Spinal cord (tissue), 10 donors: ENCODE results near the gene SPTBN1. TPM values are rescaled to one million over a fixed set of nuclear protein-coding genes. Genes with fewer than 3 reads are reported as not detected.

Experiments
- DNase-seq, 6 donors: peaks; one replicate each; pipeline versions ENCODE4 v3.0.0 to v3.0.0-alpha.2; 2013 to 2015; ENCODE audit warnings: low spot score in 6 of 6, low read depth in 4 of 6
- H3K27ac ChIP-seq: one replicate; pipeline ENCODE4 v1.5.1; 2013; ENCODE audit warnings: low read depth, low read length, control low read depth
- H3K27me3 ChIP-seq: one replicate; pipeline ENCODE4 v1.6.1; 2013; ENCODE audit warnings: low read length; ENCODE audit not compliant: control insufficient read depth, insufficient read depth
- H3K36me3 ChIP-seq: one replicate; pipeline ENCODE4 v1.6.1; 2013; ENCODE audit warnings: low read length; ENCODE audit not compliant: control insufficient read depth, insufficient read depth
- H3K4me1 ChIP-seq: one replicate; pipeline ENCODE4 v1.6.1; 2013; ENCODE audit warnings: low read length; ENCODE audit not compliant: control insufficient read depth, insufficient read depth
- H3K4me3 ChIP-seq: one replicate; pipeline ENCODE4 v1.5.1; 2013; ENCODE audit warnings: low read depth, low read length, control low read depth
- H3K9me3 ChIP-seq: one replicate; pipeline ENCODE4 v1.6.1; 2013; ENCODE audit warnings: low read length; ENCODE audit not compliant: control insufficient read depth, insufficient read depth
- WGBS: methylation state at CpG from one replicate; pipeline ENCODE4 v1.1.5; 2013; ENCODE audit warnings: missing lambda C conversion rate; ENCODE audit not compliant: insufficient coverage; 5-methylcytosine and 5-hydroxymethylcytosine counted together
- polyA plus RNA-seq, 2 donors: library from polyadenylated mRNA; unstranded; fragments of 120-200 nt; gene quantifications; one replicate each; pipeline ENCODE4 v1.2.1, GENCODE V29; 2013; ENCODE audit not compliant: insufficient read length in 2 of 2
- total RNA-seq, 2 donors: library from RNA; depleted of rRNA in 1 of 2; stranded (reverse); fragments of 120-200 nt in 1 of 2; fragments of >200 nt in 1 of 2; gene quantifications; one replicate each; pipeline versions ENCODE4 v1.2.3 to v1.2.4, GENCODE V29; 2013 to 2014
- donor health status: healthy.

The SPTBN1 gene
- total and polyA plus RNA-seq, 4 donors, result 351 to 501 (median 426) TPM

DNA sequence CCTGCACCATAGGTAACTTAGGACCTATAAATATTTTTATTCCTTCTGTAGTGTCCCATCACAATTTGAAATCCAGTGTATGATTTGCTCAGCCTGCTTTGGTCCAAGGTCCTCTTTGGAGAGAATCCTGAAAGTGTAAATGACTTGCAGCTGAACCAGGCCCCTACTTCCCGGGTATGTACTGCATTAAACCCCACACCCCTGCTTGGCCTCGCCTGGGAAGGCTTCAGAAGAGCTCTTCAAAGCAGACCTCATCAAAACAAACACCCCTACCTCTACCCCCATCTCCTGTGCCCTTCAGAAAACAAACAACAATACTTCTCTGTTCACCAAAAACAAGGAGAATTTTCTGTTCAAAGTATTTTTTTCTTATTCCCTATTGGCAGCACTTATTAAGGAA is 9.5 kb upstream of the SPTBN1 start:
- Histone ChIP-seq H3K36me3 (no peaks in the 10 kb centered on the region), H3K9me3 (no peaks in the 10 kb centered on the region), H3K4me3 (no peak overlapping the region), H3K27me3 (no peaks in the 10 kb centered on the region), H3K4me1 (no peaks in the 10 kb centered on the region), H3K27ac (no peak overlapping the region)
- no peak for DNase-seq
- 52% methylated on average over 2 of the region's 2 CpGs for WGBS

DNA sequence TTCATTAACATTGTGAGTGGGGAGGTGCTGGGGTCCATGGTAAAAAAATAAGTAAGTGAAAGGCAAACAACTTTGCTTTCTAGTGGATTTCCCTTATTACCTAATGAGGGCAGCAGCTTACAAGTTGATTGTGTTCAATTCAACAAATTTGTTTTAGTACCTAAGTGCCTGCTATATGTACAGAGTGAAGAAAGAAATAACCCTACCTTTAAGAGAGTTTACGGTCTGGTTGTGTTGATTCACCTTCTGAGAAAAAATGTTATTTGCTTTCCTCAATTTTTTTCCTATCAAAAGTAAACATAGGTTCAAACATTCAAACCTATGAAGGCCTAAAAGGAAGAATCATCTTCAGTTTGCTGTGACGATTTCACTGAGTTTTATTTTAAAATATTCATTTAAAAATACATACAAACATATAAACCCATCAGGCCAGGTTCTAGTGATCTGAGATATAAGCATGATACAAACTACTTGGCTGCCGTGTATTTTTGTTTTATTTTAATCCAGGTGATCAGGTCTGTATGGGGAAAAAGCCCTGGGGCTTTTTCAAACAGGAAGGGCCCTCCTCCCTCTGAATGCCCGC is 1.5 kb upstream of the SPTBN1 start:
- H3K4me1 ChIP-seq, result peaks cover 9% of the 10 kb centered on the region
- H3K9me3 ChIP-seq, result no peaks in the 10 kb centered on the region
- H3K4me3 ChIP-seq, result peak overlapping the region; percentile 81
- DNase-seq, result peak in 3 of 6 donors; percentile 5 to 61 (median 22)
- no peaks in the 10 kb centered on the region for H3K27me3 ChIP-seq
- no peaks in the 10 kb centered on the region for H3K36me3 ChIP-seq
- 20% methylated on average over 1 of the region's 4 CpGs for WGBS
- peak overlapping the region; percentile 97 for H3K27ac ChIP-seq

DNA sequence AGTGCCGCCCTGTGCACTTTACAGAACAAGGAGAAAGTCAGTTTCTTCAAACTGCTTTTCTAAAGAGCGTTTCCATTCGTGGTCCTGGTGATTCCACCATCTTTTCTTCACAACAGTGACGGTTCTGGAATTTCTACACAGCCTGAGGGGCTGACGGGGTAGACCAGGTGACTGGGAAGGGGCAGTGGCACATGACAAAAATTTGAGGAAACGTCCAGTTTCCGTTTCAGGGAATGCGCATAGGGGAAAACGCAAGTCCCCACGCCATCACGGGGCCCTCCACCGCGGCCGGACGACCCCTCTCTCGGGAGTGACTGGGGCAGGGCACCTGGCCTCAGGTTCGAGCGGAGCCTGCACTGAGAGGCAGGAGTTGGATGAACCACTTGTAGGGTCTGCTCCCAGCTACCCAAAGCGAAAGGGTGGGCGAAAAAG is 980 bp upstream of the SPTBN1 start:
- peak overlapping the region; percentile 97 for H3K27ac ChIP-seq
- DNase-seq, result peak in 3 of 6 donors; percentile 40 to 85 (median 75)
- H3K4me1 ChIP-seq, result peaks cover 9% of the 10 kb centered on the region
- under 1% methylated on average over 17 of the region's 20 CpGs for WGBS
- H3K9me3 ChIP-seq, result no peaks in the 10 kb centered on the region
- H3K27me3 ChIP-seq, result no peaks in the 10 kb centered on the region
- peak overlapping the region; percentile 81 for H3K4me3 ChIP-seq
- no peaks in the 10 kb centered on the region for H3K36me3 ChIP-seq

DNA sequence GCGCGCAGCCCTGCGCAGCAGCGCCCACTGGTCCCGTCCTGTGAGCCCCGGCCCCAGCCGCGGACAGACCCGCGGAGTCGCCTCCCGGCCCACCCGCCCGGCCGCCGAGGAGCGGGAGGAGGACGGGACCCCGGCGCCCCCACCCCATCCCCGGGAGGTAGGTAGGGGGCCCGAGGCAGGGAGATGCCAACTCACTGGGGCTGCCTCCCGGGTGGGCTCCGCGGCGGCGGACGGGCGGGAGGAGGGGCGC is 160 bp downstream of the SPTBN1 start:
- Histone ChIP-seq H3K4me3 (peak overlapping the region; percentile 89), H3K9me3 (no peaks in the 10 kb centered on the region), H3K4me1 (peaks cover 15% of the 10 kb centered on the region), H3K27me3 (no peaks in the 10 kb centered on the region), H3K36me3 (no peaks in the 10 kb centered on the region), H3K27ac (peak overlapping the region; percentile 47)
- 0% methylated on average over 30 of the region's 30 CpGs for WGBS
- DNase-seq, result no peak

DNA sequence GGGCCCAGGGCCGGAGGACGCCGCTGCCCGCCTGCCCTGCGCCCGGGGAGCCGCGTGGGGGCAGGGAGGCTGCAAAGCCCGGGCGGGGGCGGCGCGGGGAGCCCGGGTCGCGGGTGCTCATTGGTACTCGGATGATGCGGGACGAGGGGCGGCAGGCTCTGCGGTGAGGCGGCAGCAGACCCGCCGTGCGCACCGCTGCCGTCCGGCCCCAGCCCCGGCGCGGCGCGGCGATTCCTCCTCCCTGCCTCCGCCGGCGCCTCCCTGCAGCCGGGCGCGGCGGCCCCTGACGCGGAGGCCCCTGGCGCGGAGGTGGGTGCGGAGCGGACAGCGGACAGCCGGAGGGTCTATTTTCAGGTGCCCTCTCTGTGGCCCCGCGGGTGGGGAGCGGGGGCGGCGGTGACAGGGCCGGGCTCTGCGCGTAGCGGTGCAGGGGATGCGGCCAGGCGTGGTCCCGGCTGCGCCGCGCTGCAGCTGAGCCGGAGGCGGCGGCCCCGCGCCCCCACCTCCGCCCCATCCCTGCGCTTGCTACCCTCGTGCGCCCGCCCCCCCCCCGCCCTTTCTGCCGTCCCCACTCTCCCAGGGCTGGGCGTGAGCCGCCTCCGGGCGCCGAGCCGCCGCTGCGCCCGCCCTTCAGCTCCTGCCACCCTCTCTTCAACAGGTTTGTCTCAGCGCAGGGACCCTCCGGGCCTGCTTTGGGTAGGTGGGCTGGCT is 640 bp downstream of the SPTBN1 start:
- under 1% methylated on average over 67 of the region's 87 CpGs for WGBS
- Histone ChIP-seq H3K4me1 (peaks cover 15% of the 10 kb centered on the region), H3K27me3 (no peaks in the 10 kb centered on the region), H3K27ac (peak overlapping the region; percentile 94), H3K36me3 (no peaks in the 10 kb centered on the region), H3K4me3 (peak overlapping the region; percentile 89), H3K9me3 (no peaks in the 10 kb centered on the region)
- peak in 2 of 6 donors; percentile 39 to 76 for DNase-seq

DNA sequence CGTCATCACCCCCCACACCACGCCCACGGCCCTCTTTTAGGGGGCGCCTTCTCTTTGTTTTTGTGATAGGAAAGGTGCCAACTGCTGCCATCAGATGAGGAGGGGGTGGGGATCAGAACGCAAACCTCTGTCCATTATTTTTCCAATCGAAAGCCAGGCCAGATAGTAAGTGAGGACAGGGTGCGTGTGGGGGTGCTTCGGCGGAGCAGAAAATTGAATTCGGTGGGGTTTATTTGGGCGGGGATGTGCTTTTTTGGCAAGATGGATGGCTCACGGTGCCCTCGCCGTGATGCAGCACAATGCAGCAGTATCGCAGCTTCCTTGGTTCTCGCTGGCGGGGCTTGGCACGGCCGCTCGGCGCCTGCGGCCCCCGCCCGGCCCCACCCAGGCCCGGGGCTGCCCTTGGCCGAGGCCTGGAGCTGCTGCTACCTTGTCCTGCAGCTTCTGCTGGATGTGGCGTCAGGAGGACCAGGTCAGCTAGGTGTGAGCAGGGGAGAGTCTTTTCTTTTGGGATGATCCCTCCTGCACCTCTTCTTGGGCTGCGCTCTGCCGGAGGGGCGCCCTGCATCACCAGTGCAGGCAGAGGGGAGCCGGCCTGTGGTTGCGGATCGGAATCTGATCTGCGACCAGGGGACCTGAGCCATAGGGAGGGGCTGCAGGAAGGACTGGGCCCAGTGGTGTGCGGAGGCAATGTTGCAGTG is 1.3 kb downstream of the SPTBN1 start:
- Histone ChIP-seq H3K36me3 (no peaks in the 10 kb centered on the region), H3K4me3 (peak overlapping the region; percentile 89), H3K4me1 (peaks cover 15% of the 10 kb centered on the region), H3K27me3 (no peaks in the 10 kb centered on the region), H3K27ac (peak overlapping the region; percentile 94), H3K9me3 (no peaks in the 10 kb centered on the region)
- WGBS, result 0% methylated on average over 26 of the region's 35 CpGs
- peak in 3 of 6 donors; percentile 37 to 83 (median 80) for DNase-seq

DNA sequence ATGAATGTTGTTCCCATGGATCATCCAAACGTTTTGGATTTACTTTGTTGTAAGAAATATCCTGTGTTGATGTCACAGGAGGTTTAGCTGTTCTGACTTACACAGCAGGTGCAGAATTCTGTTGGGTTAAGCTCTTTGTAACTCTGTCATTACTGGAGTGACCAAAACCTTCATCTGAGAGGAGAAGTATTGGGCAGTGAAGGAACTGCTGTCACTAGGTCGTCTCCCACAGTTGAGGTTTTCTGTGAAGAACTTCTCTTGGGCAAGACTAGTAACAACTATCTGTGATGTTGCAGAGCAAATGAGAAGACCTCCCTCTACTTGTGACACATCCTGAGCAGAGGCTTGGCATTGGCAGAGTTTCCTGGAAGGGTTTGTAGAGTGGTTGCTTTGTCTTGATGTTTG is 2.9 kb downstream of the SPTBN1 start:
- peak in 2 of 6 donors; percentile 49 to 56 for DNase-seq
- peak overlapping the region; percentile 94 for H3K27ac ChIP-seq
- H3K4me1 ChIP-seq, result peaks cover 15% of the 10 kb centered on the region
- H3K9me3 ChIP-seq, result no peaks in the 10 kb centered on the region
- no peaks in the 10 kb centered on the region for H3K27me3 ChIP-seq
- WGBS, result 0% methylated on average over 1 of the region's 2 CpGs
- no peaks in the 10 kb centered on the region for H3K36me3 ChIP-seq
- H3K4me3 ChIP-seq, result peak overlapping the region; percentile 89

DNA sequence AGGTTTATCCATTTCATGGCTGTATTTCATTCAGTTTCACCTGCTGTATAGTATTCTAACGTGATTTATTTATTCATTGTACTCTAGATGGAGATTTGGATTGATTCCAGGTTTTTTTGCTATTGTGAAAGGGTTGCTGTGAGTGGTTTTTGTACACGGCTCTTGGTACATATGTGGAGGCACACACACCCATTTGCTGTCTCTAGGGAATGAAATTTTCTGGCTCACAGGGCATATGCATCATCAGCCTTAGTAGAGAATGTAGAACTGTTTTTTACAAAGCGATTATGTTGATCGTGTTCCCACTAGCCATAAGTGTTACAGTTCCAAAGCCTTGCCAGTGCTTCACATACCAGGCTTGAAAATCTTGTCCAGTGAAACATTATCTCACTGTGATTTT is 5.1 kb downstream of the SPTBN1 start:
- H3K27me3 ChIP-seq, result no peaks in the 10 kb centered on the region
- DNase-seq, result peak in 1 of 6 donors; percentile 32
- H3K4me3 ChIP-seq, result no peak overlapping the region
- WGBS, result 33% methylated on average over 1 of the region's 4 CpGs
- peaks cover 6% of the 10 kb centered on the region for H3K4me1 ChIP-seq
- H3K27ac ChIP-seq, result no peak overlapping the region
- H3K36me3 ChIP-seq, result no peaks in the 10 kb centered on the region
- no peaks in the 10 kb centered on the region for H3K9me3 ChIP-seq

DNA sequence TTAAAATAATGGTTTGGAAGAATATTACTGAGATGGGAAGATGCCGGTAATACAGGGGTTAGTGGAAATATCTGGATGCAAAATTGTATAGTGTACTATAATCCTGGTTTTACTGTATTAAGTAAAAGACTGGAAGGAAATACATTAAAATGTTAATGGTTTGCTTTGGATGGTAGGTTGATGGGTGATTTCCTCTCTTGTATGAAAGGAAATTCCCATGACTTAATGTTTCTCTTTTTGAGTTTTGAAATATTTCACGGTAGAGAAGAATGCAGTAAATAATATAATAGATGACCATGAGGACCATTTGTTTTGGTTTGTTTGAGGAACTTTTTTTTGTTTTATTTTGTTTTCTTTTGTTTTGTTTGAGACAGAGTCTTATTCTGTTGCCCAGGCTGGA is 8.2 kb downstream of the SPTBN1 start:
- no peaks in the 10 kb centered on the region for H3K36me3 ChIP-seq
- H3K27me3 ChIP-seq, result no peaks in the 10 kb centered on the region
- no peak for DNase-seq
- H3K27ac ChIP-seq, result no peak overlapping the region
- H3K9me3 ChIP-seq, result no peaks in the 10 kb centered on the region
- peaks cover 12% of the 10 kb centered on the region for H3K4me1 ChIP-seq
- 90% methylated on average over 2 of the region's 2 CpGs for WGBS
- H3K4me3 ChIP-seq, result no peak overlapping the region
